Measurements from ENCODE around the gene BBS10. TPM values are rescaled to one million over a fixed set of nuclear protein-coding genes. Genes with fewer than 3 reads are reported as not detected.

Gene BBS10
- total and polyA plus RNA-seq, 9 of the 15 experiments (the other 6 are each of a cell fraction or from before 2014, with no cell fraction given): 2.3 to 14.9 (median 5.9) TPM

DNA sequence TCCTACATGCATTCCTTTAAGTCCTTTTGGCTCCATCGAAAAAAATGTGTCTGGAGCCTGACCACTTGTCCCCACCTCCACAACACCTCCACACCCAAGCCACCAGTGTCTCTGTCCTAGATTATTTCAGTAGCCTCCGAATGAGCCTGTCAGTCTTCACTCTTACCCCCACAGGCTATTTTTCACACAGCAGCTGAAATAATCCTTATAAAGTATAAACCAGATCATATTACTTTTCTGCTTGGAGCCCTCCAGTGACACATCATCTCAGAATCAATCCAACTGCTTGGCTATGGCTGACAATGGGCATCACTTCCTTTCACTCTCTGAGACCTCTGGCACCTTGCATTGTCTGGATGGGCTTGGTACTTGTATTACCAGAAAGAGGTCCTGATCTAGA, 44.9 kb downstream of the BBS10 start:
- no peak for TF ChIP-seq KDM5B (IDR thresholded peaks at IDR 0.05; ENCODE audit: insufficient replicate concordance, low read depth, low read length)
- TF ChIP-seq RBM14 (IDR thresholded peaks at IDR 0.05; ENCODE audit: borderline replicate concordance, insufficient read depth, low read depth, low read length): no peak

DNA sequence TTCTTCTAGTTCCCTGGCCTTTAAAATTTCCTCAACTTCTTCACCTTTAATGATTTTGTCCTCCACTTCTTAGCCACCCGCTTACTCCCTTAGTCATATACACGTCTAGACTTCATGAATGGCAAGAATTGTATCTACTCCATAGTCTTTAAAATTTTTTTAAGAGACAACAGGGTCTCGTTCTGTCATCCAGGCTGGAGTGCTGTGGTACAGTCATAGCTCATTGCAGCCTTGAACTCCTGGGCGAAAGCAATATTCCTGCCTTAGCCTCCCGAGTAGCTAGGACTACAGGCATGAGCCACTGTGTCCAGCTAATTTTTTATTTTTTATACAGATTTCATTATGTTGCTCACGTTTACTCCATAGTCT, 47.9 kb downstream of the BBS10 start:
- ATAC-seq: no peak
- TF ChIP-seq, protein P1, sequence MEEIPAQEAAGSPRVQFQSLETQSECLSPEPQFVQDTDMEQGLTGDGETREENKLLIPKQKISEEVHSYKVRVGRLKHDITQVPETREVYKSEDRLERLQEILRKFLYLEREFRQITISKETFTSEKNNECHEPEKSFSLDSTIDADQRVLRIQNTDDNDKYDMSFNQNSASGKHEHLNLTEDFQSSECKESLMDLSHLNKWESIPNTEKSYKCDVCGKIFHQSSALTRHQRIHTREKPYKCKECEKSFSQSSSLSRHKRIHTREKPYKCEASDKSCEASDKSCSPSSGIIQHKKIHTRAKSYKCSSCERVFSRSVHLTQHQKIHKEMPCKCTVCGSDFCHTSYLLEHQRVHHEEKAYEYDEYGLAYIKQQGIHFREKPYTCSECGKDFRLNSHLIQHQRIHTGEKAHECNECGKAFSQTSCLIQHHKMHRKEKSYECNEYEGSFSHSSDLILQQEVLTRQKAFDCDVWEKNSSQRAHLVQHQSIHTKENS (CRISPR knock-in tag; IDR thresholded peaks at IDR 0.05): no peak
- TF ChIP-seq CXXC5 (CRISPR knock-in tag; IDR thresholded peaks at IDR 0.05) (no peak), KDM1A (IDR thresholded peaks at IDR 0.05) (no peak), SPI1 (IDR thresholded peaks at IDR 0.05; ENCODE audit: borderline replicate concordance, low read depth, low read length) (no peak), FOXJ2 (tag; IDR thresholded peaks at IDR 0.05) (no peak), PRPF4 (IDR thresholded peaks at IDR 0.05; ENCODE audit: insufficient read depth, low read depth, low read length, poor library complexity, severe bottlenecking) (no peak), ELF4 (CRISPR knock-in tag; IDR thresholded peaks at IDR 0.05) (no peak)
- Histone ChIP-seq H3K4me1 (replicated peaks in 1 of 2; ENCODE audit: control insufficient read depth in 2 of 2, insufficient read depth in 2 of 2, low read length in 2 of 2) (peaks cover 0 to 10% of the 10 kb centered on the region in 2 experiments; a peak in 1 of 5 replicates), H2AFZ (ENCODE audit: low read depth, low read length) (no peak overlapping the region), H3K27me3 (ENCODE audit: control insufficient read depth in 2 of 2, insufficient read depth in 2 of 2, low read length in 2 of 2) (no peaks in the 10 kb centered on the region), H3K4me3 (no peak overlapping the region), H3K36me3 (ENCODE audit: control insufficient read depth, insufficient read depth, low read length) (no peaks in the 10 kb centered on the region), H3K9me1 (ENCODE audit: control insufficient read depth, insufficient read depth, low read length) (no peaks in the 10 kb centered on the region), H3K9me3 (replicated peaks; ENCODE audit: control insufficient read depth, insufficient read depth, low read depth, low read length) (no peaks in the 10 kb centered on the region), H3K4me2 (ENCODE audit: insufficient read depth, low read length) (no peak overlapping the region), H3K79me2 (ENCODE audit: control insufficient read depth, insufficient read depth, low read length) (no peaks in the 10 kb centered on the region), H4K20me1 (replicated peaks; ENCODE audit: control insufficient read depth, insufficient read depth, low read length) (no peaks in the 10 kb centered on the region), H3K9ac (ENCODE audit: insufficient read depth in 1 of 2, low read depth in 2 of 2, low read length in 2 of 2) (no peak overlapping the region), H3K27ac (ENCODE audit: extremely low read depth, low read depth, low read length) (no peak overlapping the region)
- in situ Hi-C loops (cut with MboI): no loop called here
- BruUV-seq (replicated peaks): no TSS peak
- intact Hi-C loops (cut with micrococcal nuclease): no loop called here
- POLR2A ChIA-PET: interaction anchor here (1.7 kb wide), 1 partner anchor 11 kb away, joined by 4 read pairs; no protein-coding TSS in a partner anchor
- no peak for DNase-seq (ENCODE audit: extremely low read depth in 1 of 4, low spot score in 3 of 4)
- CTCF ChIA-PET (ENCODE audit: low intra/inter-chr PET ratio): no interaction called here
- 16% methylated on average over 6 of the region's 6 CpGs for WGBS (ENCODE audit: insufficient coverage, low coverage, missing lambda C conversion rate)
- FAIRE-seq: no peak

More for the DNA sequence above, 44.9 kb downstream of the BBS10 start:
- no peaks in the 10 kb centered on the region for H3K27me3 ChIP-seq (ENCODE audit: control insufficient read depth in 2 of 2, insufficient read depth in 2 of 2, low read length in 2 of 2)
- H3K4me1 ChIP-seq (replicated peaks in 1 of 2; ENCODE audit: control insufficient read depth in 2 of 2, insufficient read depth in 2 of 2, low read length in 2 of 2): peaks cover 0 to 10% of the 10 kb centered on the region in 2 experiments; a peak in 1 of 5 replicates
- H4K20me1 ChIP-seq (replicated peaks; ENCODE audit: control insufficient read depth, insufficient read depth, low read length): no peaks in the 10 kb centered on the region
- no peaks in the 10 kb centered on the region for H3K9me3 ChIP-seq (replicated peaks; ENCODE audit: control insufficient read depth, insufficient read depth, low read depth, low read length)
- DNase-seq (ENCODE audit: extremely low read depth in 1 of 4, low spot score in 3 of 4): no peak
- no peak overlapping the region for H3K4me2 ChIP-seq (ENCODE audit: insufficient read depth, low read length)
- H3K36me3 ChIP-seq (ENCODE audit: control insufficient read depth, insufficient read depth, low read length): no peaks in the 10 kb centered on the region
- H3K79me2 ChIP-seq (ENCODE audit: control insufficient read depth, insufficient read depth, low read length): no peaks in the 10 kb centered on the region
- intact Hi-C loops (cut with micrococcal nuclease): no loop called here
- POLR2A ChIA-PET: interaction anchor here (0.6 kb wide), 1 partner anchor 33 kb away, joined by 3 read pairs; no protein-coding TSS in a partner anchor
- BruUV-seq (replicated peaks): no TSS peak
- no peaks in the 10 kb centered on the region for H3K9me1 ChIP-seq (ENCODE audit: control insufficient read depth, insufficient read depth, low read length)
- FAIRE-seq: no peak
- in situ Hi-C loops (cut with MboI): no loop called here
- ATAC-seq: no peak
- H3K27ac ChIP-seq (ENCODE audit: extremely low read depth, low read depth, low read length): no peak overlapping the region
- H3K9ac ChIP-seq (ENCODE audit: insufficient read depth in 1 of 2, low read depth in 2 of 2, low read length in 2 of 2): no peak overlapping the region
- CTCF ChIA-PET (ENCODE audit: low intra/inter-chr PET ratio): no interaction called here
- 13% methylated on average over 2 of the region's 2 CpGs for WGBS (ENCODE audit: insufficient coverage, low coverage, missing lambda C conversion rate)
- H2AFZ ChIP-seq (ENCODE audit: low read depth, low read length): no peak overlapping the region
- no peak overlapping the region for H3K4me3 ChIP-seq
